Neural cell (in vitro differentiated cells): Measurements from ENCODE around the gene LRFN3.

ENCODE experiments used
- EZH2 ChIP-seq: fragments of 200-600, 300-800 bp; shearing (Covaris generic), sonication (generic); IDR thresholded peaks from 2 replicates; pipeline ENCODE4 v1.6.1; 2014; ENCODE audit warnings: antibody characterized with exemption, low read length, borderline replicate concordance, mild to moderate bottlenecking; ENCODE audit not compliant: insufficient read depth, poor library complexity, severe bottlenecking
- TF ChIP-seq, protein P1 (sequence below): fragments of 450-650 bp; IDR thresholded peaks from 2 replicates; pipeline ENCODE4 v1.5.1; 2014; ENCODE audit warnings: antibody characterized with exemption, mild to moderate bottlenecking, moderate library complexity; ENCODE audit not compliant: poor library complexity, severe bottlenecking

DNA sequence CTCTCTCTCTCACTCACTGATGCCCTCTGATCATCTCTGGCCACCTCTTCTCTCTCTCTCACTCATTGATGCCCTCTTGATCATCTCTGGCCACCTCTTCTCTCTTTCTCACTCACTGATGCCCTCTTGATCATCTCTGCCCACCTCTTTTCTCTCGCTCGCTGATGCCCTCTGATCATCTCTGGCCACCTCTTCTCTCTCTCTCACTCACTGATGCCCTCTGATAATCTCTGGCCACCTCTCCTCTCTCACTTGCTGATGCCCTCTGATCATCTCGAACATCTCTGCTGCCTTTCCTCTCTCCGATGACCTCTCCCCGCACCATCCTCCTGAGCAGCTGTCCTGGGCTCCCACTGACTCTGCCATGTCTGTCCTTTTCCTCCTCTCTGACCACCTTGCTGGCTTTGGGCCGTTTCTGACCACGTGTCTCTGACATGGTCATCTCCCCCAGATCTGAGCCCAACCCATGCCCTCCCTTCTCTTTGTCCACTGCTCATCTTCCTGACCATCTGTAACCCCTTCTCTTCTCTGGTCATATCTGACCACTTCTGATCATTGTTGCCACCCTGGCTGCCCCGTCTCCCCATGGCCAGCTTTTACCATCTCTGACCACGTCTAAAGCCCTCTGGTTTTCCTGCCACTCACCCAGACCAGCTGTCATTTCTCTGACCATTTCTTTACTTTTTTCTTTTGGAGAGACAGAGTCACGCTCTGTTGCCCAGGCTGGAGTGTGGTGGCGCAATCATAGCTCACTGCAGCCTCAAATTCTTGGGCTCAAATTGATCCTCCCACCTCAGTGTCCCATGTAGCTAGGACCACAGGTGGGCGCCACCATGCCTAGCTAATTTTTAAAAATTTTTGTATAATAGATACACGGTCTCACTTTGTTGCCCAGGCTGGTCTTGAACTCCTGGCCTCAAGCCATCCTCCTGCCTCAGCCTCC is 2.4 kb downstream of the LRFN3 start:
- TF ChIP-seq EZH2, result no peak
- TF ChIP-seq, protein P1, sequence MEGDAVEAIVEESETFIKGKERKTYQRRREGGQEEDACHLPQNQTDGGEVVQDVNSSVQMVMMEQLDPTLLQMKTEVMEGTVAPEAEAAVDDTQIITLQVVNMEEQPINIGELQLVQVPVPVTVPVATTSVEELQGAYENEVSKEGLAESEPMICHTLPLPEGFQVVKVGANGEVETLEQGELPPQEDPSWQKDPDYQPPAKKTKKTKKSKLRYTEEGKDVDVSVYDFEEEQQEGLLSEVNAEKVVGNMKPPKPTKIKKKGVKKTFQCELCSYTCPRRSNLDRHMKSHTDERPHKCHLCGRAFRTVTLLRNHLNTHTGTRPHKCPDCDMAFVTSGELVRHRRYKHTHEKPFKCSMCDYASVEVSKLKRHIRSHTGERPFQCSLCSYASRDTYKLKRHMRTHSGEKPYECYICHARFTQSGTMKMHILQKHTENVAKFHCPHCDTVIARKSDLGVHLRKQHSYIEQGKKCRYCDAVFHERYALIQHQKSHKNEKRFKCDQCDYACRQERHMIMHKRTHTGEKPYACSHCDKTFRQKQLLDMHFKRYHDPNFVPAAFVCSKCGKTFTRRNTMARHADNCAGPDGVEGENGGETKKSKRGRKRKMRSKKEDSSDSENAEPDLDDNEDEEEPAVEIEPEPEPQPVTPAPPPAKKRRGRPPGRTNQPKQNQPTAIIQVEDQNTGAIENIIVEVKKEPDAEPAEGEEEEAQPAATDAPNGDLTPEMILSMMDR, result no peak
